Astrocyte of the spinal cord (primary cell): ENCODE measurements around the gene ERCC6L2.

Source experiments
- DNase-seq: peaks from one replicate; pipeline ENCODE4 v3.0.0; 2011; ENCODE audit warnings: low read depth, low spot score
- H3K4me3 ChIP-seq: 2 replicates; pipeline ENCODE4 v1.5.1; 2011; ENCODE audit warnings: low read depth, mild to moderate bottlenecking, low read length, moderate library complexity
- in situ Hi-C: cut with HindIII; loops from 2 replicates; pipeline ENCODE4 v1.10.0; 2017; ENCODE audit warnings: low sequenced_read_pairs
- TF ChIP-seq, protein P1 (sequence below): IDR thresholded peaks from 2 replicates; pipeline ENCODE4 v1.5.1; 2012; ENCODE audit warnings: low read depth, mild to moderate bottlenecking, low read length, inconsistent platforms

ERCC6L2 gene

GRCh38 chr9:95939472-95939871 is 64.0 kb downstream of the ERCC6L2 start:
- in situ Hi-C loops, result no loop called here

DNA sequence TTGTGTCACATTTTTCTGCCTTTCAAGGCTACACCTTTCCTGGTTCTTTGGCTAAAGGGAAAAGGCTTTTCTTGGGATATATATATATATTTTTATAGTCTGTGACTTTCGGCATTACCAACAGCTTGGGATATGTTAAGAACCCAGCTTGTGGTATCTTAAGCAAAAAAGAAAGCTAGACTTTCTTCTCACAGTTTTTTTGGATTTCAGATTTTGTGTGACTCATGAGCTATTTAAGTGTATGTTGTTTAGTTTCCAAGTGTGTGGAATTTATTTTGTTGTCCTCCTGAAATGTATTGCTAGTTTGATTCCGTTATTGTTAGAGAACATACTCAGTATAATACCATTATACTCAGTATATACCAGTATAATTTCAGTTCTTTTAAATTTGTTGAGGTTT is 64.8 kb downstream of the ERCC6L2 start:
- in situ Hi-C loops, result no loop called here
- DNase-seq, result no peak
- no peak overlapping the region for H3K4me3 ChIP-seq
- TF ChIP-seq, protein P1, sequence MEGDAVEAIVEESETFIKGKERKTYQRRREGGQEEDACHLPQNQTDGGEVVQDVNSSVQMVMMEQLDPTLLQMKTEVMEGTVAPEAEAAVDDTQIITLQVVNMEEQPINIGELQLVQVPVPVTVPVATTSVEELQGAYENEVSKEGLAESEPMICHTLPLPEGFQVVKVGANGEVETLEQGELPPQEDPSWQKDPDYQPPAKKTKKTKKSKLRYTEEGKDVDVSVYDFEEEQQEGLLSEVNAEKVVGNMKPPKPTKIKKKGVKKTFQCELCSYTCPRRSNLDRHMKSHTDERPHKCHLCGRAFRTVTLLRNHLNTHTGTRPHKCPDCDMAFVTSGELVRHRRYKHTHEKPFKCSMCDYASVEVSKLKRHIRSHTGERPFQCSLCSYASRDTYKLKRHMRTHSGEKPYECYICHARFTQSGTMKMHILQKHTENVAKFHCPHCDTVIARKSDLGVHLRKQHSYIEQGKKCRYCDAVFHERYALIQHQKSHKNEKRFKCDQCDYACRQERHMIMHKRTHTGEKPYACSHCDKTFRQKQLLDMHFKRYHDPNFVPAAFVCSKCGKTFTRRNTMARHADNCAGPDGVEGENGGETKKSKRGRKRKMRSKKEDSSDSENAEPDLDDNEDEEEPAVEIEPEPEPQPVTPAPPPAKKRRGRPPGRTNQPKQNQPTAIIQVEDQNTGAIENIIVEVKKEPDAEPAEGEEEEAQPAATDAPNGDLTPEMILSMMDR, result no peak

More at GRCh38 chr9:95939472-95939871, 64.0 kb downstream of the ERCC6L2 start:
- H3K4me3 ChIP-seq, result no peak overlapping the region
- TF ChIP-seq, protein P1, result no peak
- no peak for DNase-seq

DNA sequence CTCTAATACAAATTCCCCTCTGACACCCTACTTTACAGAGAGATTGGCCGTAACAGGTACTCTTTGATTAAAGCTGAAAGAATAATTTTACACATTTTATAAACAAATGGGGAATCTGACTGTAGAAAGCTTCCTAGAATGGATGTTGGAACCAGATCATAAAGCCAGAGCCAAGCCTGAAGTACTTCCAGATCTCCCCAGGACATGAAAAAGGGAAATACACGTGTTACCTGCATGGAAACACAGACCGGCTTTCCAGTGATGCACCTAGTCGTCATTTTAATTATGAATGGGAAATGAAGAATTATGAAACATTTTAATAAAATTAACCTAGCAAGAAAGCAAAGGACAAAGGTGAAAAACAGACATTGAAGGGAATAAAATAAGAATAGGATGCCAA is 66.5 kb downstream of the ERCC6L2 start:
- DNase-seq, result no peak
- in situ Hi-C loops, result no loop called here
- TF ChIP-seq, protein P1, result no peak
- no peak overlapping the region for H3K4me3 ChIP-seq

DNA sequence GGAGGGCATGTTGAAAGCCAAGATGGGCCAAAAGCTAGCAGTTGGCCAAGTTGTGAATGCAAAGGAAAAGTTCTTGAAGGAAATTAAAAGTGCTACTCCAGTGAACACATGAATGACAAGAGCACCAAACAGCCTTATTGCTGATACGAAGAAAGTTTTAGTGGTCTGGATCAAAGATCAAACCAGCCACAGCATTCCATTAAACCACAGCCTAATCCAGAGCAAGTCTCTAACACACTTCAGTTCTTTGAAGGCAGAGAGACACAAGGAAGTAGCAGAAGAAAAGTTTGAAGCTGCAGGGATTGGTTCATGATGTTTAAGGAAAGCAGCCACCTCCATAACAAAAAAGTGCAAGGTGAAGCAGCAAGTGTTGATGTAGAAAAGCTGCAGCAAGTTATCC is 71.6 kb downstream of the ERCC6L2 start:
- in situ Hi-C loops, result no loop called here
- no peak overlapping the region for H3K4me3 ChIP-seq
- DNase-seq, result no peak
- TF ChIP-seq, protein P1, result no peak

GRCh38 chr9:95952471-95952870 is 77.0 kb downstream of the ERCC6L2 start:
- in situ Hi-C loops, result no loop called here
- TF ChIP-seq, protein P1, result no peak

GRCh38 chr9:95953986-95954385 is 78.5 kb downstream of the ERCC6L2 start:
- DNase-seq, result no peak
- no peak overlapping the region for H3K4me3 ChIP-seq
- TF ChIP-seq, protein P1, result no peak
- in situ Hi-C loops, result no loop called here

More at GRCh38 chr9:95952471-95952870, 77.0 kb downstream of the ERCC6L2 start:
- H3K4me3 ChIP-seq, result no peak overlapping the region
- DNase-seq, result no peak

DNA sequence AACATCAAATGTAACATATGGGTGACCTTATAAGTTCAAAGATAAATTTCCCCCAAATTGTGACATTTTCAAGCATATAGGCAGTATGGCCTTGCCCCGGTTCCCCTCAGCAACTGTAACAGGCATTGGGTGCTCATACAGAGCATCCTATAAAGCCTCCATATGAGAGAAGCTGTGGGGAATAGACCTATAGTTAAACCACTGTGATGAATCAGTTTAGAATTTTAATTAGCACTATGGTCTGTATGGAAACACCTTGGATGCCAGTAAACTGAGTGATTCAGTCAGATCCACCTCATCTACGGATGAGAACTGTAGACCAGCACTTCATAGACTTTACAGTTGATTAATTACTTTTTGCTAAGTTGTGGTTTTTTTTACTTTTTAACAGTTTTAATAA is 79.4 kb downstream of the ERCC6L2 start:
- in situ Hi-C loops, result no loop called here
- no peak overlapping the region for H3K4me3 ChIP-seq
- TF ChIP-seq, protein P1, result no peak
- DNase-seq, result no peak
